HT1080 (cell line): Measurements from ENCODE around the gene GALT. TPM values are rescaled to one million over a fixed set of nuclear protein-coding genes. Genes with fewer than 3 reads are reported as not detected.
"Not testable (repeated sequence)": the region's sequence is repeated elsewhere in the genome, so short reads cannot be mapped to it uniquely, and the experiment has no call there.

Source experiments
- DNase-seq: peaks from one replicate; pipeline ENCODE4 v3.0.0-alpha.2; 2015; ENCODE audit warnings: low read depth
- total RNA-seq: library from RNA; depleted of rRNA; stranded (reverse); fragments of >200 nt; shearing (Covaris generic); gene quantifications from 2 replicates; pipeline ENCODE4 v1.2.3, GENCODE V29; 2014

Gene GALT
- total RNA-seq, 1 experiment from 2014 or later, result 15.0 TPM

DNA sequence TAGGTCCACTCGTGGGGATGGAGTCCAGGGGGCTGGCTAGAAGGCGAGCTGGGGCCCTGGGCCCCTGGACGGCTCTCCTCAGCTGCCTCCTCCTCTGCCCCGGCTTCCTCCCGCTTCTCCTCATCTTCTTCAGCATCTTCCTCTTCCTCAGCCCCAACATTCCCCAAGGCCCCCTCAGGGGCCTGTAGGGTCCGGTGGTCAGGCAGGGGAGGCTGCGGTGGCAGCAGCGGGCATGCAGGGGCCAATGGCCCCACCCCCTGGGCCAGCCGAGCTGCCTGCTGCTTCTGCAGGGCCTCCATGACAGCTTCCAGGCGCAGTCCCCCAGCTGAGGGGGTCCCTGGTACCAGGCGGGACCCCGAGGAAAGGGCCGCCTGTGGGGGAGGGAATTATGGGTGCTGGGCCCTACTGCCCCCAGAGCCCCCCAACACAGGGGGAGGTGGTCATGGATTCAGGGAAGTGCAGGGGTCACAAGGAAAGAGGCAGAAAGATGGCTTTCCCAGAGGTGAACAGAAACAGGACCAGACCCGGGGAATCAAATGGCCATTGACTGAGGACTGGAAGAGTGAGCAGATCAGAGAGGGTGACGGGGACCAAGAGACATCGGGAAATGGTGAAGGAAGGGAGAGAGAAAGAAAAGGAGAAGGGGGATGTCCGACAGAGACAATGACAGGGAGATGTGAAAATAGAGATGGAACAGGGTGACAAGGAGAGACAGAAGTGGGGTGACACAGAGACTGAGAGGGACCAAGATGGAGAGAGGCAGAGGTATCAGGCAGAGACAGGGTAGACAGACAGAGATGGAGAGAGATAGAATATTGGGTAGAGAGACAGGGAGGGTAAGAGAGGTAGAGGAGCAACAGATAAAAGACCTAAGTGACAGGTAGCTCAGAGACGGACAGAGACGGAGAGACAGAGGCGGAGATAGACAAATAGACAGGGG lies 18.5 kb upstream of the GALT start:
- no peak for DNase-seq

GRCh38 chr9:34628656-34629490 lies 17.6 kb upstream of the GALT start, which contains the start of gene ARID3C:
TSS of gene ARID3C (minus strand) at chr9:34629066. CDS start at chr9:34628014, 1,052 bp downstream.
- no peak for DNase-seq

- DNase-seq, result no peak
Observed at GRCh38 chr9:34629491-34629808, 17.0 kb upstream of the GALT start.

GRCh38 chr9:34630402-34631154 lies 15.9 kb upstream of the GALT start:
- DNase-seq, result no peak

DNA sequence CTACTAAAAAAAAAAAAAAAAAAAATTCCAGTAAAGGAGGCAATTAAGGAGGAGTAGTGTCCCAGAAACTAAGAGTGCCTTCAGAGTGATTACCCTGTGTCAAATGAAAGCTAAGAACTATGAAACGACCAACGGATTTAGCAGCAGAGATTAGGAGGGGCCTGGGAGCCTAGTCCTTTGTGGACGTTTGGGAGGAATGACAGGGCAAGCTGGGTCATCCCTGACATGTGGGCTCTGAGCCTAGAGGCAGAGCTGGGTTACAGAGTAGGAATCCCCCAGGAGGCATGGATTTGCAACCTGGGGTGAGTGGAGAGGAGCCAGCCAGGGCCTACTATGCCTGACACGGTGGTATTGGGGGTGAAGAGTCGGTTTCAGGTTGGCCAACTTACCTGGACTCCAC lies 13.3 kb upstream of the GALT start:
- DNase-seq, result no peak

- peak; percentile 53 for DNase-seq
Observed at GRCh38 chr9:34633851-34634550, 12.5 kb upstream of the GALT start.

- DNase-seq, result no peak
Observed at GRCh38 chr9:34634551-34635248, 11.8 kb upstream of the GALT start.

DNA sequence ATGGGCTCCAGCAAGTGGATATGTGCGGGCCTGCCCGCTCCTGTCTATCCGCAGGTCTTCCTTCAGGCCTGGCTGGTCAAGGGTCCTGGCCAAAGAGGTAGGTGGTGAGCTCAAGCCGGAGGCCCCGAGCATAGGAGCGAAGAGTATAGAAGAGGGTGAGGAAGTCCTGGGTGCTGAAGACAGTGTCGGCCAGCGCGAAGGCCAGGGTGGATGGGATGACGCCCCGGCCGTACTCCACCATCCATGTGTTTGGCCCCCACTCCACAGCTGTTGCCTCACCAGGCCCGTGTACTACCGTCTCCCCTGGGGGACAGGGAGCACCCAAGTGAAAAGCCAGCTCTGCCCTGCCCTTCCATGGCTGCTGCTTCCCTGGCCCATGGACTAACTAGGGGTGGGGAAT lies 10.9 kb upstream of the GALT start:
- DNase-seq, result no peak

DNA sequence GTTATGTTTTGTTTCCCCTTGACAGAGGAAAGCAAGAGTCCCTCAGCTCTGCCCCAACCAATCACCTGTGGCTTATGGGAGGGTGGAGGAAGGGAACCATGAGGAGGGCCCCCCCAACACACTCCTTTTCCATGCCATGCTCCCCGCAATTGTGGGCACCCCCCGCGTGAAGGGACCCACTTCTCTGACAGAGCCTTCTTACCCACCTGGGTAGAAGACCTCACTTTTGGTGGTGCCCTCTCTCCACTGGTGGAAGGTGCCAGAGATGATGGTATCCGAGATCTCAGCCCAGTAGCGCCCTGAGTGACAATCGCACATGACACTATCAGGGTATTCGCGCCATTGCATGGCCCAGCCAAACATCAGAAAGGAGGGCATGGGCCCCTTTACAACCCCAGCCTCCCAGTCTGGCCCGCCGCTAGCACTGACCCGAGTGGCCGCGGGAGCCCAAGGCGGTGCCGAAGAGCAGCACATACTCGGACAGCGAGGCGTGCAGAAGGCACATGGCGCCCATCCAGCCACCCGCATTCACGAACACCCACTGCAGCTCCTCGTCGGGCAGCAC lies 9.6 kb upstream of the GALT start:
- DNase-seq, result no peak

DNA sequence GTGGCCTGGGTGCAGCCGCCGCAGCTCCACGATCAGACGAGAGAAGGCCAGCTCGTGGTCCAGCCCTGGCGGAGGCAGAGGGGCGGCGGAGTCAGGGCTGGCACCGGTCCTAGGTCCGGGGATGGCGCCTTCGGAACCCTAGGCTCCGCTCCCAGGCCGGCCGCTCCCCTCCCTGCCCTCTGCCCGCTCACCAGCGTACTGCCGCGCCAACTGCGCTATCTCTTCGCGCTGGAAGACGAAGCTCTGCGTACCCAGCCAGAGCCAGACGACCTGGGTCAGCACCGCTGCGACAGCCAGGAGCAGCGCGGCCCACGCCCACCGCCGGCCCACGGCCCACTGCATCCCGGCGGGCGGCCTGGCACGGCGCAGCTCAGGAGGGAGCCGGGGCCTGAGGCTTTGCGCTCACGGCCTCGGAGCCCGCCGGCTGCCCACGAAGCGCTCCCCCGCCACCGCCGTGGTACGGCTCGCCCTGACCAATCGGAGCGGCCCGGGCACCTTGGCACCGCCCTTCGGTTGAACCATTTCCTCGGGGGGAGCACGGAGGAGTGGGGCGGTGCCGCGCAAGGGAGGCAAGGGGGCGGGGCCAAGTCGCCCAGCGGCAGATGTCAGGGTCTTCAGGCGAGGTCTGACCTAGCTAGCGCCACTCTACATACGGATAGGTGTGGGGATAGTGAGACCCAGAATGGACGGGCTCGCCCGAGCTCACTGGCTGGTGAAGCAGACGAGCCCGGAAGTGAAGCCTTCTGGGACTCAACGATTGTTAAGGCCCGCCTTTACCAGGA lies 8.9 kb upstream of the GALT start, which contains the start of gene SIGMAR1:
SIGMAR1 (minus strand) TSS at position 432 of the 782 bp plus-strand sequence; CDS start at position 342, 90 bp downstream.
- peak; percentile 83 for DNase-seq

DNA sequence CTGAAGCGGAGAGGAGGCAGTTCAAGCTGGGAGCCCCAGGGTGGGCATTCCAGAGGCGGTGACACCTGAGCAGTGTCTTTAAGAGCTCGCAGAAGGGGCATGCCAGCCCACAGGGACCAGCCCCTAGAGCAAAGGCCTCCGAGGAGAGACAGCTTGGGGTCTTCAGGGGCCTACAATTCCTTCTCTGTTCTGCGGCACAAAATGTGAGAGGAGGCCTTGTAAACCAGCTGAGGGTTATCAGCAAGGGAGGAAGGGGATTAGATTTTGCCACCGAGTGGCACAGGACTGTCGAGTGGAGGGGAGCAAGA lies 8.4 kb upstream of the GALT start:
- DNase-seq, result no peak

- DNase-seq, result not testable (repeated sequence)
Observed at GRCh38 chr9:34639322-34639721, 7.2 kb upstream of the GALT start.

DNA sequence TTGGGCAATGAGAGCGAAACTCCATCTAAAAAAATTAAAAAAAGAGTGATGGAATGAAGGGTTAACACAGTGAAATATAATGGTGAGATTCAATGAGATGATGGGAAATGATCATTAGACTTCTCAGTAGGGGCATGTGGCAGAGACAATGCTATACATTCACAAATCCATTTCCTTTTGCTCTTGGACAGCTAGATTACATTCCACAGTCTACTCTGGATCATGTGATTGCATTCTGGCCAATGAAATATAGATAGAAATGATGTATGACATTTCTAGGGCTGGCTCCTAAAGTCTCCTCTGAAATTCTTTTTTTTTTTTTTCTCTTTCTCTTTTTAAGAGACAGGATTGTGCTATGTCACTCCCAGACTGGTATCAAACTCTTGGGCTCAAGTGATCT lies 3.8 kb upstream of the GALT start:
- DNase-seq, result no peak

GRCh38 chr9:34644766-34645314 lies 1.6 kb upstream of the GALT start:
- no peak for DNase-seq

GRCh38 chr9:34647084-34647403 lies 569 bp downstream of the GALT start:
- no peak for DNase-seq

- no peak for DNase-seq
Observed at GRCh38 chr9:34647651-34648050, 1.2 kb downstream of the GALT start.

GRCh38 chr9:34648673-34649072 lies 2.2 kb downstream of the GALT start:
- no peak for DNase-seq

DNA sequence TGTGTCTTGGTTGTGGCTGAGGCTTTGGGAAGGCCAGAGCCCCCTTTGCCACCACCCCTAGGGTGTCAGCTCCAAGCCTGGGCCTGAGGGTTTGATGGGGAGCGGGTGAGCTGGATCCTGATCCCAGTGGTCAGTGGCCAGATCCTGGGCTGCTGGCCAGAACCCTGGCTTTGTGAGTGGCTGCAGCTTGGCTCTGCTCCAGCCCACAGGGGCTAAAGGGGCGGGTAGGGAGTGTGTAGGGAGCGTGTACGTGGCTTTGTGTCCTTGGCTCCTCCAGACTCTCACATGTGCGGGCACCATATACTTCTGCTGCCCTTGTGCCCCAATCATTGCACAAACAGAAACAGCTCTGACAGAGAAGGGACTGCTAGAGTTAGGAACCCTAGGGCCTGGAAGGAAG lies 4.3 kb downstream of the GALT start:
- no peak for DNase-seq

GRCh38 chr9:34651321-34651720 lies 4.8 kb downstream of the GALT start:
- no peak for DNase-seq
